Ishikawa (cell line): Measurements from ENCODE around the gene AK5.

ENCODE experiments used
- RAD21 ChIP-seq: IDR thresholded peaks from 2 replicates; pipeline ENCODE4 v1.6.1; 2012; ENCODE audit warnings: low read depth
- YY1 ChIP-seq: IDR thresholded peaks from 2 replicates; pipeline ENCODE4 v1.6.1; 2012; ENCODE audit warnings: low read depth

- no peak for TF ChIP-seq YY1
- no peak for TF ChIP-seq RAD21
Measured at GRCh38 chr1:77475641-77476040, 193.8 kb downstream of the AK5 start.
